WTC11 (cell line): ENCODE measurements around the gene RPS21. TPM values are rescaled to one million over a fixed set of nuclear protein-coding genes. Genes with fewer than 3 reads are reported as not detected.

ENCODE experiments used
- ATAC-seq: fragments of 200-7000 bp; cut with Tn5 transposase; 2 replicates; pipeline ENCODE4 v1.10.0; 2021; ENCODE audit warnings: mild to moderate bottlenecking, moderate library complexity
- CTCF ChIA-PET: fragments of 300-600 bp; sonication (Branson Sonifier 250); formaldehyde crosslinking; loops from one replicate; lab custom pipeline; 2021; ENCODE audit warnings: antibody characterized with exemption; lab: Charles Lee
- POLR2A ChIA-PET: fragments of 350-600 bp; sonication (Branson Sonifier 250); formaldehyde crosslinking; loops from one replicate; lab custom pipeline; 2021; ENCODE audit warnings: antibody characterized with exemption; lab: Charles Lee
- DNase-seq: peaks from one replicate; pipeline ENCODE4 v3.0.0; 2021; ENCODE audit warnings: low spot score
- H3K27ac Mint-ChIP-seq: 2 replicates; pipeline ENCODE4 v1.8.0; 2021; ENCODE audit warnings: mixed read lengths
- H3K27me3 Mint-ChIP-seq: 2 replicates; pipeline ENCODE4 v1.8.0; 2021; ENCODE audit warnings: low read depth, mild to moderate bottlenecking, moderate library complexity, mixed read lengths
- H3K36me3 Mint-ChIP-seq: 2 replicates; pipeline ENCODE4 v1.8.0; 2021; ENCODE audit warnings: mixed read lengths
- H3K4me1 Mint-ChIP-seq: 2 replicates; pipeline ENCODE4 v1.8.0; 2022; ENCODE audit warnings: mixed read lengths
- H3K4me3 Mint-ChIP-seq: 2 replicates; pipeline ENCODE4 v1.8.0; 2021; ENCODE audit warnings: mild to moderate bottlenecking, moderate library complexity, mixed read lengths
- H3K9me3 Mint-ChIP-seq: 2 replicates; pipeline ENCODE4 v1.8.0; 2021; ENCODE audit warnings: mixed read lengths
- RELA ChIP-seq: sonication (generic); formaldehyde crosslinking; IDR thresholded peaks from 2 replicates; pipeline ENCODE4 v1.8.1; 2022; ENCODE audit warnings: missing genetic modification reagents, mild to moderate bottlenecking, borderline replicate concordance
- ZMAT4 ChIP-seq: fragments of 250-450 bp; sonication (Bioruptor Pico); IDR thresholded peaks from 2 replicates; pipeline ENCODE4 v1.9.0; 2021; ENCODE audit warnings: mild to moderate bottlenecking
- ZNF396 ChIP-seq: fragments of 250-450 bp; sonication (Bioruptor Pico); IDR thresholded peaks from 2 replicates; pipeline ENCODE4 v1.8.0; 2021; ENCODE audit warnings: mild to moderate bottlenecking, moderate library complexity, borderline replicate concordance
- total RNA-seq: library from RNA; stranded (reverse); gene quantifications from 3 replicates; pipeline ENCODE4 v1.2.3, GENCODE V29; 2021

Gene RPS21
- total RNA-seq, 1 experiment from 2014 or later, result 2,016 TPM

GRCh38 chr20:62437927-62438326 is 51.0 kb downstream of the RPS21 start:
- Mint-ChIP-seq H3K4me3 (no peak overlapping the region), H3K36me3 (no peaks in the 10 kb centered on the region), H3K4me1 (no peaks in the 10 kb centered on the region), H3K9me3 (no peaks in the 10 kb centered on the region; the same call in 1 of the 2 replicates), H3K27ac (peak overlapping the region; percentile 69), H3K27me3 (no peaks in the 10 kb centered on the region; the same call in none of the 2 replicates)
- peak; percentile 58 for ATAC-seq
- ChIA-PET POLR2A (no interaction called here), CTCF (interaction anchor here (0.6 to 3.1 kb wide), 6 partner anchors 9 to 179 kb away, joined by 3 to 12 read pairs (median 4); partner anchors contain the start of gene RBBP8NL)
- peak; percentile 31 for DNase-seq
- TF ChIP-seq ZMAT4 (CRISPR knock-in tag), result no peak
- TF ChIP-seq ZNF396, result no peak
- TF ChIP-seq RELA (CRISPR knock-in tag), result no peak

Other genes with a start within 250 kb of the RPS21 start
- 315 to 364 TPM (median 321 TPM) in 3 replicates for gene PSMA7, start 243.7 kb upstream of the RPS21 start, total RNA-seq
- gene SS18L1, start 243.3 kb upstream of the RPS21 start, total RNA-seq, result 29.4 to 34.1 TPM (median 29.8 TPM) in 3 replicates
- 26.6 to 33.0 TPM (median 27.9 TPM) in 3 replicates for gene MTG2, start 204.1 kb upstream of the RPS21 start, total RNA-seq
- 2.9 to 3.4 TPM (median 3.3 TPM) in 3 replicates for gene HRH3, start 166.8 kb upstream of the RPS21 start, total RNA-seq
- gene OSBPL2, start 148.6 kb upstream of the RPS21 start, total RNA-seq, result 37.8 to 49.5 TPM (median 39.4 TPM) in 3 replicates
- 146 to 160 TPM (median 147 TPM) in 3 replicates for gene ADRM1, start 84.1 kb upstream of the RPS21 start, total RNA-seq
- 298 to 329 TPM (median 323 TPM) in 3 replicates for gene LAMA5, start 19.8 kb upstream of the RPS21 start, total RNA-seq
- 7.5 to 10.6 TPM (median 9.2 TPM) in 3 replicates for gene CABLES2, start 20.2 kb downstream of the RPS21 start, total RNA-seq
- 0.99 to 1.5 TPM (median 1.4 TPM) in 3 replicates for gene RBBP8NL, start 40.4 kb downstream of the RPS21 start, total RNA-seq
- gene GATA5, start 88.9 kb downstream of the RPS21 start, total RNA-seq, result 1.4 to 2.3 TPM (median 1.6 TPM) in 3 replicates